ENCODE results near the gene PAAF1.
"Not testable (repeated sequence)": the region's sequence is repeated elsewhere in the genome, so short reads cannot be mapped to it uniquely, and the experiment has no call there.

Gene PAAF1

GRCh38 chr11:73875840-73876239, 959 bp upstream of the PAAF1 start:
- H3K9me2 ChIP-seq (replicated peaks; ENCODE audit: control insufficient read depth, low read length), result no peaks in the 10 kb centered on the region
- H3K79me2 ChIP-seq (ENCODE audit: control insufficient read depth, low read length), result peaks cover 62% of the 10 kb centered on the region
- peaks cover 9% of the 10 kb centered on the region for H3F3A ChIP-seq (ENCODE audit: control insufficient read depth, insufficient read depth)
- H4K20me1 ChIP-seq (ENCODE audit: control insufficient read depth, insufficient read depth, low read depth, low read length), result no peaks in the 10 kb centered on the region
- peaks cover 69% of the 10 kb centered on the region for H3K36me3 ChIP-seq (ENCODE audit: control insufficient read depth, low read length)
- peak overlapping the region; percentile 86 for H3K4me2 ChIP-seq (ENCODE audit: low read length)
- no peaks in the 10 kb centered on the region for H3K9me3 ChIP-seq (ENCODE audit: control insufficient read depth, insufficient read depth, low read length)
- H3K27me3 ChIP-seq (ENCODE audit: control insufficient read depth, low read length), result no peaks in the 10 kb centered on the region
- H3K4me1 ChIP-seq (ENCODE audit: control insufficient read depth, low read length), result peaks cover 27% of the 10 kb centered on the region
- H3K27ac ChIP-seq (ENCODE audit: low read depth, low read length), result peak overlapping the region; percentile 85
- TF ChIP-seq EZH2phosphoT487 (IDR thresholded peaks at IDR 0.05; ENCODE audit: borderline replicate concordance, low read length), result no peak
- no peak for TF ChIP-seq CTCF (IDR thresholded peaks at IDR 0.05; ENCODE audit: low read depth, low read length, poor library complexity, severe bottlenecking)
- H3K4me3 ChIP-seq (ENCODE audit: low read length), result peak overlapping the region; percentile 91

GRCh38 chr11:73878771-73879170, 2.0 kb downstream of the PAAF1 start:
- Histone ChIP-seq H3K79me2 (ENCODE audit: control insufficient read depth, low read length) (peaks cover 56% of the 10 kb centered on the region), H3K9me3 (ENCODE audit: control insufficient read depth, insufficient read depth, low read length) (no peaks in the 10 kb centered on the region), H3K36me3 (ENCODE audit: control insufficient read depth, low read length) (peaks cover 51% of the 10 kb centered on the region), H3K9me2 (replicated peaks; ENCODE audit: control insufficient read depth, low read length) (no peaks in the 10 kb centered on the region), H4K20me1 (ENCODE audit: control insufficient read depth, insufficient read depth, low read depth, low read length) (no peaks in the 10 kb centered on the region), H3K4me2 (ENCODE audit: low read length) (no peak overlapping the region), H3F3A (ENCODE audit: control insufficient read depth, insufficient read depth) (peaks cover 9% of the 10 kb centered on the region), H3K4me1 (ENCODE audit: control insufficient read depth, low read length) (peaks cover 27% of the 10 kb centered on the region), H3K4me3 (ENCODE audit: low read length) (no peak overlapping the region), H3K27ac (ENCODE audit: low read depth, low read length) (no peak overlapping the region), H3K27me3 (ENCODE audit: control insufficient read depth, low read length) (no peaks in the 10 kb centered on the region)
- no peak for TF ChIP-seq EZH2phosphoT487 (IDR thresholded peaks at IDR 0.05; ENCODE audit: borderline replicate concordance, low read length)
- no peak for TF ChIP-seq CTCF (IDR thresholded peaks at IDR 0.05; ENCODE audit: low read depth, low read length, poor library complexity, severe bottlenecking)

GRCh38 chr11:73880449-73880848, 3.6 kb downstream of the PAAF1 start:
- Histone ChIP-seq H3K79me2 (ENCODE audit: control insufficient read depth, low read length) (peaks cover 39% of the 10 kb centered on the region), H3K36me3 (ENCODE audit: control insufficient read depth, low read length) (peaks cover 39% of the 10 kb centered on the region), H3K4me1 (ENCODE audit: control insufficient read depth, low read length) (peaks cover 18% of the 10 kb centered on the region)
- not testable (repeated sequence) for H3K9me3 ChIP-seq (ENCODE audit: control insufficient read depth, insufficient read depth, low read length); H3F3A ChIP-seq (ENCODE audit: control insufficient read depth, insufficient read depth); H3K4me2 ChIP-seq (ENCODE audit: low read length); H3K27me3 ChIP-seq (ENCODE audit: control insufficient read depth, low read length); H3K27ac ChIP-seq (ENCODE audit: low read depth, low read length); H4K20me1 ChIP-seq (ENCODE audit: control insufficient read depth, insufficient read depth, low read depth, low read length); H3K9me2 ChIP-seq (replicated peaks; ENCODE audit: control insufficient read depth, low read length); H3K4me3 ChIP-seq (ENCODE audit: low read length)

GRCh38 chr11:73883856-73884255, 7.1 kb downstream of the PAAF1 start:
- Histone ChIP-seq H3K4me2 (ENCODE audit: low read length) (no peak overlapping the region), H3K36me3 (ENCODE audit: control insufficient read depth, low read length) (peaks cover 30% of the 10 kb centered on the region), H3K79me2 (ENCODE audit: control insufficient read depth, low read length) (peaks cover 9% of the 10 kb centered on the region), H4K20me1 (ENCODE audit: control insufficient read depth, insufficient read depth, low read depth, low read length) (no peaks in the 10 kb centered on the region), H3K4me1 (ENCODE audit: control insufficient read depth, low read length) (no peaks in the 10 kb centered on the region), H3K27ac (ENCODE audit: low read depth, low read length) (no peak overlapping the region), H3K9me2 (replicated peaks; ENCODE audit: control insufficient read depth, low read length) (no peaks in the 10 kb centered on the region), H3F3A (ENCODE audit: control insufficient read depth, insufficient read depth) (peaks cover 3% of the 10 kb centered on the region; the same call in 1 of the 2 replicates), H3K27me3 (ENCODE audit: control insufficient read depth, low read length) (no peaks in the 10 kb centered on the region), H3K9me3 (ENCODE audit: control insufficient read depth, insufficient read depth, low read length) (no peaks in the 10 kb centered on the region), H3K4me3 (ENCODE audit: low read length) (no peak overlapping the region)
- TF ChIP-seq CTCF (IDR thresholded peaks at IDR 0.05; ENCODE audit: low read depth, low read length, poor library complexity, severe bottlenecking) (no peak), EZH2phosphoT487 (IDR thresholded peaks at IDR 0.05; ENCODE audit: borderline replicate concordance, low read length) (no peak)

Data from DOHH2 (cell line).